GM18858 (cell line): ENCODE measurements around the gene EPHA1.
A peak's percentile ranks its signal among the peaks of the same experiment; 100 is the strongest.

Source experiments
- ATAC-seq: cut with Tn5 transposase; IDR thresholded peaks from one replicate; pipeline ENCODE4 v1.9.1; 2021; ENCODE audit not compliant: unreplicated experiment

Gene EPHA1

GRCh38 chr7:143354376-143354775 is 54.3 kb downstream of the EPHA1 start:
- no peak for ATAC-seq

GRCh38 chr7:143352531-143353002 is 56.1 kb downstream of the EPHA1 start:
- ATAC-seq, result no peak

- ATAC-seq, result no peak
Observed at GRCh38 chr7:143351574-143351973, 57.1 kb downstream of the EPHA1 start.

GRCh38 chr7:143351060-143351459 is 57.6 kb downstream of the EPHA1 start:
- no peak for ATAC-seq

GRCh38 chr7:143347950-143348349 is 60.7 kb downstream of the EPHA1 start:
- ATAC-seq, result no peak

- no peak for ATAC-seq
Observed at GRCh38 chr7:143346018-143346417, 62.6 kb downstream of the EPHA1 start.

- peak; percentile 63 for ATAC-seq
Observed at GRCh38 chr7:143345428-143345900, 63.2 kb downstream of the EPHA1 start.

- ATAC-seq, result no peak
Observed at GRCh38 chr7:143343596-143343995, 65.1 kb downstream of the EPHA1 start.

GRCh38 chr7:143341842-143342241 is 66.8 kb downstream of the EPHA1 start:
- ATAC-seq, result no peak
